Astrocyte of the spinal cord (primary cell): ENCODE data around the gene ARHGAP12.

ENCODE experiments used
- DNase-seq: peaks from one replicate; pipeline ENCODE4 v3.0.0; 2011; ENCODE audit warnings: low read depth, low spot score
- H3K4me3 ChIP-seq: 2 replicates; pipeline ENCODE4 v1.5.1; 2011; ENCODE audit warnings: low read depth, mild to moderate bottlenecking, low read length, moderate library complexity
- in situ Hi-C: cut with HindIII; loops from 2 replicates; pipeline ENCODE4 v1.10.0; 2017; ENCODE audit warnings: low sequenced_read_pairs
- TF ChIP-seq, protein P1 (sequence below): IDR thresholded peaks from 2 replicates; pipeline ENCODE4 v1.5.1; 2012; ENCODE audit warnings: low read depth, mild to moderate bottlenecking, low read length, inconsistent platforms

Gene ARHGAP12

DNA sequence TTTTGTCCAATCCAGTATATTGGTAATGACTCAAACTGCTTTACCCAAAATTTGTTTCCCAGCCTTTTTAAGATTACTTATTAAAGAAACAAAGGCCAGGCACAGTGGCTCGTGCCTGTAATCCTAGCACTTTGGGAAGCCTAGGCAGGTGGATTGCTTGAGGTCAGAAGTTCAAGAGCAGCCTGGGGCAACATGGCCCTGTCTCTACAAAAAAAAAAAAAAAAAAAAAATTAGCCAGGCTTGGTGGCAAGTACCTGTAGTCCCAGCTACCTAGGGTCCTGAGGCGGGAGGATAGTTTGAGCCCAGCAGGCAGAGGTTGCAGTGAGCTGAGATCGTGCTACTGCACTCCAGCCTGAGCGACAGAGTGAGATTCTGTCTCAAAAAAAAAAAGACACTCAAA, 7.0 kb upstream of the ARHGAP12 start:
- DNase-seq: no peak
- TF ChIP-seq, protein P1, sequence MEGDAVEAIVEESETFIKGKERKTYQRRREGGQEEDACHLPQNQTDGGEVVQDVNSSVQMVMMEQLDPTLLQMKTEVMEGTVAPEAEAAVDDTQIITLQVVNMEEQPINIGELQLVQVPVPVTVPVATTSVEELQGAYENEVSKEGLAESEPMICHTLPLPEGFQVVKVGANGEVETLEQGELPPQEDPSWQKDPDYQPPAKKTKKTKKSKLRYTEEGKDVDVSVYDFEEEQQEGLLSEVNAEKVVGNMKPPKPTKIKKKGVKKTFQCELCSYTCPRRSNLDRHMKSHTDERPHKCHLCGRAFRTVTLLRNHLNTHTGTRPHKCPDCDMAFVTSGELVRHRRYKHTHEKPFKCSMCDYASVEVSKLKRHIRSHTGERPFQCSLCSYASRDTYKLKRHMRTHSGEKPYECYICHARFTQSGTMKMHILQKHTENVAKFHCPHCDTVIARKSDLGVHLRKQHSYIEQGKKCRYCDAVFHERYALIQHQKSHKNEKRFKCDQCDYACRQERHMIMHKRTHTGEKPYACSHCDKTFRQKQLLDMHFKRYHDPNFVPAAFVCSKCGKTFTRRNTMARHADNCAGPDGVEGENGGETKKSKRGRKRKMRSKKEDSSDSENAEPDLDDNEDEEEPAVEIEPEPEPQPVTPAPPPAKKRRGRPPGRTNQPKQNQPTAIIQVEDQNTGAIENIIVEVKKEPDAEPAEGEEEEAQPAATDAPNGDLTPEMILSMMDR: no peak
- in situ Hi-C loops: no loop called here
- H3K4me3 ChIP-seq: no peak overlapping the region

- in situ Hi-C loops: no loop called here
- TF ChIP-seq, protein P1: no peak
- no peak for DNase-seq
These were observed 4.2 kb upstream of the ARHGAP12 start for GRCh38 chr10:31932838-31933237.

DNA sequence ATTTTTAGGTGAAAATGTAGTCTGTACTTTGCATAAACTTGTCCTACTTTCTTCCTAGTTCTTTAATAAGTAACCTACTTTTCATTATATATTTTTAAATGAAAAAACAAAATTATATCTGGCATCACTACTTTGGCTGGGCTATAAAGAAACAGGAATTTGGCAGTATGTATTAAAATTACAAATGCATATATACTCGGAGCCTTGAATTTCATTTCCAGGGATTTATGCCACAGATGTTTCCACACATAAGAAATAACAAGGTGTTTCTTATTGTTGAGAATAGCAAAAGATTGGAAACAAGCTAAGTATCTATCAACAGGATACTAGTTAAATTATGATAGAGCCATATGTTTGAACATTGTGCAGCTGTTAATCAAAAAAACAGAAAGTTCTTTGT, 2.2 kb upstream of the ARHGAP12 start:
- H3K4me3 ChIP-seq: no peak overlapping the region

More at GRCh38 chr10:31932838-31933237, 4.2 kb upstream of the ARHGAP12 start:
- no peak overlapping the region for H3K4me3 ChIP-seq

GRCh38 chr10:31930023-31930751, 1.6 kb upstream of the ARHGAP12 start:
- in situ Hi-C loops: no loop called here
- DNase-seq: peak; percentile 17
- H3K4me3 ChIP-seq: peak overlapping the region; percentile 86
- TF ChIP-seq, protein P1: no peak

More for the DNA sequence above, 2.2 kb upstream of the ARHGAP12 start:
- in situ Hi-C loops: no loop called here
- TF ChIP-seq, protein P1: no peak
- no peak for DNase-seq

DNA sequence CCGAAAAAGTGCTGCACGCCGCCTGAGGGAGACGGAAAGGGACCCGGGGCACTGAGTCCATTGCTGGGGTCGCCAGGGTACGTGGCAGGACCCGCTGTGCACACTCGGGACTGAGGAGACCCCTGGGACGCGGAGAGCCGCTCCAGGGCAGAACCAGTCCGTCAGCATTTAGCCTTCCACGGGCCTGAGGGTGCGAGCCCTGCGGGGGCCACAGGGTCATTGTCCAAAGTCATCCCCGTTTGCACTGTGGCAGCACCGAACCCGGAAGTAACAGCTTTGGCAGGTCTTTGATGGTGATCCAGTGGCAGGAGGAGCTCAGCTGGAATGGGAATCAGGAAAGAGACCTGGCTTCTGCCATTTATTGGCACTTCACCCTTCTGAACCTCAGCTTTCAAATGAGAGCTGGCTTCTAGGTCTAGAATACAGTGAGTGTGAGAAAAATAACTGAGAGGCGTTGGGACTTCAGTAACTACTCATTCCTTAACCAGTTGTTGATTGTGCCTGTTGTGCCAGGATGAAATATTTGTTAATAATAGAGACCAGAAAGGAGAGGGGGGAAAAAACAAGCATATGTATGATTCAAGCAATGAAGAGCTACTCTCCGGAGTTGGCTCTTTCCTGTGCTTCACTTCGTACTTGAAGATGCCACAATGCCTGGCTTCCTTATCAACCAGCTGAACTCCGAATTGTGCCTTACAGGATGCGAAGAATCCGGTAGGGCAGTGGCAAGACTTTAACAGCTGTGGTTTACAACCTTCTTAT, 811 bp upstream of the ARHGAP12 start:
- in situ Hi-C loops: no loop called here
- DNase-seq: peak; percentile 32
- H3K4me3 ChIP-seq: peak overlapping the region; percentile 86
- TF ChIP-seq, protein P1: no peak

DNA sequence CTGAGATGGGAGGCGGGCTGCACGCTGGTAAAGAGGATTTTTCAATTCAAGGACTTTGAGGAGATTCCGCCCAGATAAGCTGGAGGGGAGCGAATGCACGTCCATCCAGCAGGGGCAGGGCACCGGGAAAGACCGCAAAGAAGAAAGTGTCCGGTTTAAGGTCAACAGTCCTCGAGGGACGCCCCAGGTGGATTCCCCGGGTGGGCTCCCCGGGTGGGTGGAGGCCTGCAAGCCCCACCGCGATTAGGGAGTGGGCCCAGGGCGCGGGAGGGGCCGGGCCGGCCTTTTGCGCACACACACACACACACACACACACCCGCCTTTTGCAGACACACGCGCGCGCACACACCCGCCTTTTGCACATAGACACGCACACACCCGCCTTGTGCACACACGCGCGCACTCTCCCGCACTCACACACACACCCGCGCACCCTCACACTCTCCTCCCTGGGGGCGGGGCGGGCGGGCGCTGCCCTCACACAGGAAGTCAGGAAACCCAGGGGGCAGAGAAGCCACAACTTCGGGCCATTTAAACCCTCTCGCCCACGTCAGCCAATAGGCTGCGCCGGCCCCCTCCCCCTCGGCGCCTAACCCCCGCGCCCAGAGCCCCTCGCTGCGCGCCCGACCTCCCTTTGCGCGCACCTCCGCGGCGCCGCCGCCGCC, 615 bp downstream of the ARHGAP12 start:
- peak overlapping the region; percentile 86 for H3K4me3 ChIP-seq
- in situ Hi-C loops: no loop called here
- TF ChIP-seq, protein P1: peak; percentile 37
- peak; percentile 71 for DNase-seq
